GM21619 (cell line): Measurements from ENCODE around the gene ZNF653.

Experiments
- ATAC-seq: cut with Tn5 transposase; IDR thresholded peaks from one replicate; pipeline ENCODE4 v1.9.1; 2021; ENCODE audit not compliant: unreplicated experiment

ZNF653 gene, protein sequence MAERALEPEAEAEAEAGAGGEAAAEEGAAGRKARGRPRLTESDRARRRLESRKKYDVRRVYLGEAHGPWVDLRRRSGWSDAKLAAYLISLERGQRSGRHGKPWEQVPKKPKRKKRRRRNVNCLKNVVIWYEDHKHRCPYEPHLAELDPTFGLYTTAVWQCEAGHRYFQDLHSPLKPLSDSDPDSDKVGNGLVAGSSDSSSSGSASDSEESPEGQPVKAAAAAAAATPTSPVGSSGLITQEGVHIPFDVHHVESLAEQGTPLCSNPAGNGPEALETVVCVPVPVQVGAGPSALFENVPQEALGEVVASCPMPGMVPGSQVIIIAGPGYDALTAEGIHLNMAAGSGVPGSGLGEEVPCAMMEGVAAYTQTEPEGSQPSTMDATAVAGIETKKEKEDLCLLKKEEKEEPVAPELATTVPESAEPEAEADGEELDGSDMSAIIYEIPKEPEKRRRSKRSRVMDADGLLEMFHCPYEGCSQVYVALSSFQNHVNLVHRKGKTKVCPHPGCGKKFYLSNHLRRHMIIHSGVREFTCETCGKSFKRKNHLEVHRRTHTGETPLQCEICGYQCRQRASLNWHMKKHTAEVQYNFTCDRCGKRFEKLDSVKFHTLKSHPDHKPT

DNA sequence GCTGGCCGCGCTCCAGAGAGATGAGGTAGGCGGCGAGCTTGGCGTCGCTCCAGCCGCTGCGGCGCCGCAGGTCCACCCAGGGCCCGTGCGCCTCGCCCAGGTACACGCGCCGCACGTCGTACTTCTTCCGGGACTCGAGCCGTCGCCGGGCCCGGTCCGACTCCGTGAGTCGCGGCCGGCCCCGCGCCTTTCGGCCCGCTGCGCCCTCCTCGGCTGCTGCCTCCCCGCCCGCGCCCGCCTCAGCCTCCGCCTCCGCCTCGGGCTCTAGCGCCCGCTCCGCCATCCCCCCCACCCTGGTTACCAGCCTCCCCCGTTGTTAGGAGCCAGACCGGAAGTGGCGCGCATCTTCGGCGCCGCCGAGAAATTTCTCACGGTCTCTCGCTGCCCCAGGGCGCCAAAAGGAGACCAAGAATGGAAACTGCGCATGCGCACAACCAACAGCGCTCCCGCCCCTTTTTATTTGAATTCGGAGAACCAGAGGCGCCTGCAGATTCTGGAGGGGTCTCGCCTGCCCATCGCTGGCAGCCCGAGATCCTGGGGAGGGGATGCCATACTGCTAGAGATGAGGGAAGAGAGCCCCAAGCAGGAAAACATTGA is at the start of gene ZNF653:
Gene ZNF653 (minus strand): TSS at position 336 of the 597 bp plus-strand sequence. CDS start 53 bp downstream, at position 283.
- peak; percentile 46 for ATAC-seq

DNA sequence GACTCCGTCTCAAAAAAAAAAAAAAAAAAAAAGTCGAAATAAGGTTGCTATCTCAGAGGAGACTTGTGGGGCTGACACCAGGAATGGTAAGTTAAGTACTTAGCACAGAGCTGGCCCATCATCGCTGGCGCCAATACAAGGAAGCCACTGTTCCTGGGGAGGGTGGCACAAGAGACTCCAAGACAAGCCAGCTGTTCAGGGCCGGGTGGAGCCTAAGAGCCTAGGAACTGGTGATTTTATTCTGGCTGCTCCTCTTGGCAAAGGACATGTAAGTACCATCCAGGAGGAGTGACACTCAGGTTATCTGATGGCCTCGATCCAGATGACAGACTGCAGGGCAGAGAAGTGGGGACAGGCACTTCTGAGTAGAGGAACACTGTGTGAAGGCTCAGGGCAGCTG is 49.6 kb upstream of the ZNF653 start:
- ATAC-seq, result no peak

DNA sequence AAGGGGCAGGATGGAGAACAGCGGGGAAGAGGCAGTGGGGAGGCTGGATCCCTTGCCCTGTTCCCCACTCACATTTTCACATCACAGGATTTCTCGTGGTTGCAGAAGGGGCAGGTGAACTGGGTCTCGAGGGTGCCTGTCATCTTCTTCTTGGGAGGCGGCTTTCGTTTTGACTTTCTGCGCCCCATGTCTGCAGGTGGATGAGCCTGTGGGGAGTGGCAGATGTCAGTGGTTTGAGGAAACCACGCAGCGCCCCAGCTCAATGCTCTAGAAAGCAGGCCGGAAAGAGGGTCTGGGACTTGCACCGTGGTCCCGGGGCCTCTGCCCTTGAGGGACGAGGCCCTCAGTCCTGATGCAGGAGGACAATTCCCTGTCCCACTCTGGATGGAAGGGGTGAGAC is 48.5 kb upstream of the ZNF653 start:
- ATAC-seq, result no peak

DNA sequence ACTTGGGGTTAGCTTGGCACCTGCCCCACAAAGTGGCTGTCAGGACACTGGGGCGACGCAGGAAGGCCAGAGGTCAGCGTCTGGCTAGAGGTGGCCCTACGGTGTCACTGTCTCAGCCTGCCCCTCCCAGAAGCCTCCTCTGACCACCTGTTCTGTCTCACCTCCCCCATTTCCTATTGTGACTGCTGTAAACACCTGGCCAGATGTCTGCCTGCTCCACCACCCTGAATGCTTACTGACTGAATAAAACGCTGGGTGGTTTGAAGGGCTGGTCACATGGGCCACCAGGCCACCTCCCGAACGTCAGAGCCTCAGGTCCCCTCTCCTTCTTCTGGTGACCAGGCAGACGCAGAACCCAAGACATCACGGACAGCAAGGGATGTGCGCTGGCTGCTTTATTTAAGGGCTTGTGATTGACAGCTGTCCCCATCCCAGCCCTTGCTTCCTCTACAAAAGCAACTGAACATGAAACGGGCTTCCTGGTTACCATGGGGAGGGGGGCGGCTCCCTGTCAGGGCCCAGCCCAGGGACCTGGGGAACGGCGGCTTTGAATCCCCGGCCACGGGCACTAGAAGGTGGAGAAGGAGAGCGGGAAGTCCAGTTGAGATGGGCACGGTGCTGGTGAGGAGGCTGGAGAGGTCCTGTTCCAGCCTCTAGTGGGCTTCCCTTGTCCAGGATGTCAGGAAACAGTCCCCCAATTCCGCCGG is 47.2 kb upstream of the ZNF653 start:
- ATAC-seq, result no peak

DNA sequence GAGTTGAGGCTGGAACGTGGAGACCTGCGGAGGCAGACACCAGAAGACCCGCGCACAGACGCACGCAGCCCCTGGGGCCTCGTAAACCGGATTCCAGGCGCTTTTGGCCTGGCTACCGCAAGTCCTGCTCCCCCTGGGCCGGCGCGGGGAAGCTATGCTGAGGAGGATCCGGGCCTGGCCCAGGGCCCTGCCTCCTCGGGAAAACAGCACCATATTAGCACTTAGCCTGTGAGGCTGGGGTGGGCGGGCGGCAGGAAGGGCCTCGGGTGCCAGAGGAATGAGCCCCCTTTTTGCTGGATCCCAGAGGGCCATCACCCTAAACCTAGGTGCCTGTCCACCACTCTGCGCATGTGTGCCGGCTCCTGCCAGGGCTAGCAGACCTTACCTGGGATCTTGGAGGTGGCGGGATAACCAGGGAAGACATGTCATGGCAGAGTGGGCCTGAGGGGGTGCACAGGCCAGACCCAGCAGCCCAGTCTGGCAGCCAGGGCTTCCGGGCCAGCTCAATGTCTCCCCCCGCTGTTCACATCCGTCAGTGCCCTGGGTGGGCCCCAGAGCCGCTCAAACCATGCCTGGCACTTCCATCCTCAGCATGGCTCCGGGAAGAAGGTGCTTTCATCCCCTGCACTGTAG is 46.1 kb upstream of the ZNF653 start:
- no peak for ATAC-seq

DNA sequence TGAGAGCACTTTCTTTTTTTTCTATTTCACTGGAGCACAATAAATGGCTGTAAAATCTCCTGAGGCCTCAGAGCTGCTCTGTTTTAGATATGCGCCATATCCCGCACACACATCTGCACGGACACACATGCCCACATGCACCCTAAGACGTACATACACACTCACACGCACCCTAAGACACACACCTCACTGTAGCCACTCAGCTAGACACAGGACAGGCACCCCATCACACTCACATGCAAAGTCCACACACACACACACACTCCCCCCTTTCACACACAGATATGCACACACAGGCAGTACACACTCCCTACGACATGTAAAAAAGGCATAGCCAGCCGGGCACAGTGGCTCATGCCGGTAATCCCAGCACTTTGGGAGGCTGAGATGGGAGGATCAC is 44.6 kb upstream of the ZNF653 start:
- no peak for ATAC-seq

DNA sequence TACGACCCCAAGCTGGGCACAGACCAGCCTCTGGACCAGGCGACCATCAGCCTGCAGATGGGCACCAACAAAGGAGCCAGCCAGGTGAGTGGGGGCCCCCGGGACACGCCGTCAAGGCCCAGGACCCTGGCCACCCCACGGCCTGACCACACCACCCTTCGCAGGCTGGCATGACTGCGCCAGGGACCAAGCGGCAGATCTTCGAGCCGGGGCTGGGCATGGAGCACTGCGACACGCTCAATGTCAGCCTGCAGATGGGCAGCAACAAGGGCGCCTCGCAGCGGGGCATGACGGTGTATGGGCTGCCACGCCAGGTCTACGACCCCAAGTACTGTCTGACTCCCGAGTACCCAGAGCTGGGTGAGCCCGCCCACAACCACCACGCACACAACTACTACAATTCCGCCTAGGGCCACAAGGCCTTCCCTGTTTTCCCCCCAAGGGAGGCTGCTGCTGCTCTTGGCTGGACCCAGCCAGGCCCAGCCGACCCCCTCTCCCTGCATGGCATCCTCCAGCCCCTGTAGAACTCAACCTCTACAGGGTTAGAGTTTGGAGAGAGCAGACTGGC is 43.8 kb upstream of the ZNF653 start:
- ATAC-seq, result no peak

DNA sequence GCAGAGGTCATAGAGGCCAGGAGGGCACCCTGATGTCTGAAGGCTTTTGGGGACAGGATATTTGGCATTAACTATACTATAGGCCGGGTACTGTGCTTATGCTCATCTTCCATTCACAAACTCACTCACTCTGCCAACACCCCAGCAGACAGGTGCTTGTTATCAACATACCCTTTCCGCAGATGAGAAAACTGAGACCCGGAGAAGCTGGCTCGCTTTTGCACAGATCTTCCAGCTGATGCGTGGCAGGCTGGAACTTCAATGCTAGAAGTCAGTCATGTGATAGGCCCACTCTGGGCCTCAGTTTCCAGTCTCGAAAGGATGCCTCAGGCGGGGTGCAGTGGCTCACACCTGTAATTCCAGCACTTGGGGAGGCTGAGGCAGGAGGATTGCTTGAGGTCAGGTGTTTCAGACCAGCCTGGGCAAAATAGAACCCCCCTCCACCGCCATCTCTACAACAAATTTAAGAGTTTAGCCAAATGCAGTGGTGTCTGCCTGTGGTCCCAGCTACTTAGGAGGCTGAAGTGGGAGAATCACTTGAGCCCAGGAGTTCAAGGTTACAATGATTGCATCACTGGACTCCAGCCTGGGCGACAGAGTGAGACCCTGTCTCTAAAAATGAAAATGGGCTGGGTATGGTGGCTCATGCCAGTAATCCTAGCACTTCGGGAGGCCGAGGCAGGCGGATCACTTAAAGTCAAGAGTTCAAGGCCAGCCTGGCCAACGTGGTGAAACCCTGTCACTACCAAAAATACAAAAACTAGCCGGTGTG is 42.5 kb upstream of the ZNF653 start:
- no peak for ATAC-seq

DNA sequence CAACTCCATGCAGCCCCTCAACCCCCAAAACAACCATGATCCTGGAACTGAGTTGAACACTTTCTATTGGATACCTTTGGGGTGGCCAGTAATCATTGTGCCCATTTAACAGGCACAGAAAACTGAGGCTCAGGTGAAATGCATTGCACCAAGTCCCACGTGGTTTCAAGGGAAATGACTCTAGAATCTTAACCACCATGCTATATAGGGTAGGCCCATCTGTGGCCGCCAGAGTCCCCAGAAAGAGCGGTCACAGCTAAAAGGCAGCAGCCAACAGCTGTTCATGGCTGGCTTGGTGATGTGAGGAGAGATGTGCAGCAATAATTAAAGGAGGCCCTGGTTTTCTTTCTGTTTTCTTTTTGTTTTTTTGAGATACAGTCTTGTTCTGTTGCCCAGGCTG is 35.6 kb upstream of the ZNF653 start:
- no peak for ATAC-seq

DNA sequence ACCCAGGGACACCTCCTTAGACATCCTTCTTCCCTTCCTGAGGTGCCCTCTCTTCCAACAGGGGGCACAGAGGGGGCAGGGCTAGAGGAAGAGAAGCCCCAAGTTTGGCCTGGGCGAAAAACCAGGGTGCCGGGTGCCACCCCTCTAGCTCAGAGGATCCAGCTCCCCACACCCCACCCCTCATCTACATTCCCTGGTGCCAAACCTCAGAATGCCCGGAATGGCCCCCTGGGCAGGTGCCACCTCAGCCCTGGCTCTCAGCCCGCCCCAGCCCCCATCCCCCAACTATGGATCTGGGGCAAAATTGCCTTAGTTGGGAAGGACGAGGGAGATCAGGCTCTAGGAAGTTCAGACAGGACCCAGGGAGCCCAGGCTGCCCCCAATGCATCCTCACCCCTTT is 35.0 kb upstream of the ZNF653 start:
- ATAC-seq, result no peak

DNA sequence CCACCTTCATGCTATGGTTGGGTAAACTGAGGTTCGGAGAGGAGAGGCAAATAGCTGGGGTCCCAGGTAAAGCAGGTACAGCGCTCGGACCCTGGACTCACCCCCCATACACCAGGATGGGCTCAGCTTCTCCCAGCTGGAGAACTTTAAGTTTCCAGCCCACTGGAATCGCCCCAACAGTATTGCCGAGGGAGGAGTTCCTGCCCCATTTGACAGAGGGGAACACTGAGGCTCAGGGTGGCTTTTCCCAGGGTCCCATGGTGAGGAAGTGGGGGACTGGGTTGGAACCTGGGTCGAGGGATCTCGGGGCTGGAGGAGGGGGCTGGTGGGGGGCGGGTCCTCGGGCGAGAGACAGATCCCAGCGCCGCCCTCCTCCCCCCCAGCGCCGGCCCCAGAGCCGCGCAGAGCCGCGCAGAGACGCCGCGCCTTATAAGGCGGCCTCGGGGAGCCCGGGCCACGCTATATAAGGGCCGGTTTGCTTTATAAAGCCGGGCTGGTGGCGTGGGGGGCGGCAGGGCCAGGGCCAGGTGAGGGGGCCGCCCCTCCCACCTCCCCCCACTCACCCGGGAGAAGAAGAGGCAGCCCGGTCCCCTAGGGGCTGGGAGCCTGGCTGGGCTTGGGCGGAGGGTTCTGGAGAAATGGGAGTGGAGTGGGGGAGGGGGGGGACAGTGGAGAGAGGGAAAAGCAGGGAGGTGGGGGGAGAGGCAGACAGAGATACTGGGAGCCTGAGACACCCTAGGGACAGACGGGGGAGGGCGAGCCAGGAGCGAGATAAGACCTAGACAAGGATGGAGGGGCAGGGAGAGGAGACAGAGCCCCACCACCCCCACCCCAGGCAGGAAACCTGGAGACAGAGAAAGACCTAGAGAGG is 34.1 kb upstream of the ZNF653 start:
- no peak for ATAC-seq

DNA sequence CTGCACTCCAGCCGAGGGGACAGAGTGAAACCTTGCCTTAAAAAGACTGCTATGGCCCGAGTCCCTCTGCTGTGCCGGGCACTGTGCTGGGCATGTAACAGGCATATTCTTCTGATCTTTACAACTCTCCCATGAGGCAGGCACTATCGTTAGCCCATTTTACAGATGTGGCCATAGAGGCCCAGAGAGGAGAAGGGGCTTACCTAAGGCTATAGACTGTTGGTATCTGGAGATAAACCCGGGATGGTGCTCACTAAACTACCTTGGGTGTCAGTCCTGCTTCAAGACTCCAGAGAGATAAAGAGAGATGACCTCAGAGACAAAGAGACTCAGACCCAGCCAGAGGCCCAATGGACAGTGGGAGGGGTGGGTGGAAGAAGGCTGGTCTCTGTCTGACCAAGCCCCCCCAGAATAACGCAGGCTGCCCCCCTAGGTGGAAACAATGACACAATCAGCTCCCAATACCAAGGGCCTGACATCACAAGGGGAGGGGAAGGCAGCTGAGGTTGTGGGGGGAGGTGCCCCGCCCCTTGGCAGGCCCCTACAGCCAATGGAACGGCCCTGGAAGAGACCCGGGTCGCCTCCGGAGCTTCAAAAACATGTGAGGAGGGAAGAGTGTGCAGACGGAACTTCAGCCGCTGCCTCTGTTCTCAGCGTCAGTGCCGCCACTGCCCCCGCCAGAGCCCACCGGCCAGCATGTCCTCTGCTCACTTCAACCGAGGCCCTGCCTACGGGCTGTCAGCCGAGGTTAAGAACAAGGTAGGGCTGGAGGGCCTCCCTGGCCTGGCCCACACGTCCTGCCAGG is 32.8 kb upstream of the ZNF653 start, which contains the start of gene CNN1:
Gene CNN1 (plus strand): TSS at position 620 of the 805 bp plus-strand sequence. CDS start 77 bp downstream, at position 697.
- no peak for ATAC-seq

DNA sequence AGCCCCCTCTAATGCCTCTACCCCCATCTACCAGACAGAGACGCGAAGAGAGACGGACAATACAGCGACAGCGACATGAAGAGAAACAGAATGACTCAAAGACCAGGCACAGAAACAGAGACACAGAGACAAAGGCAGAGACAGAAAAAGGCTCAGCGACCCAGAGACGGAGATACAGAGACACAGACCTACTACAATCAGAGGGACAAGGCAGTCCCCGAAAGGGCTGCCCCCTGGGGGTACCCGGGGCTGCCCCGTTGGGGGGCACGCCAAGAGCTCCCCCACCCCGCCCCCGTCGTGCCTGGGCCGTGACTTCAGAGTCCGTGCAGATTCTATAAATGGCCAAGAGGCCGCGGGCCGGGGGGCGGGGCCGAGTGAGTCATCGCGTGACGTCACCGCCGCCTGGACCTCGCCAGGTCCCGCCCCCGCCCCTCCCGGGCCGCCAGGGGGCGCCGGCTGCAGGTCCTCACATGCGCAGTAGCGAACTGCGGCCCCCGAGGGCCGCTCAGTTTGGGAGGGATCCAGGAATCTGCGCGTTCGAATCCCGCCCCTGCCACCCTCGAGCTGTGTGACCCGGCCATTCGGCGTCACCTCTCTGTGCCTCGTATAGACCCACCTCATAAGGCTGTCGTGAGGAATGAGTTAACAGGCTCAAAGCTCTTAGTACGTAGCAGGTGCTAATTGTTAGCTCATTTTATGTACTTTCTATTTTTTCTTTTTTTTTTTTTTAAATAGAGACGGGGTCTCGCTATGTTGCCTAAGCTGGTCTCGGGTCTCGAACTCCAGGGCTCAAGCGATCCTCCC is 30.4 kb upstream of the ZNF653 start:
- peak; percentile 68 for ATAC-seq

DNA sequence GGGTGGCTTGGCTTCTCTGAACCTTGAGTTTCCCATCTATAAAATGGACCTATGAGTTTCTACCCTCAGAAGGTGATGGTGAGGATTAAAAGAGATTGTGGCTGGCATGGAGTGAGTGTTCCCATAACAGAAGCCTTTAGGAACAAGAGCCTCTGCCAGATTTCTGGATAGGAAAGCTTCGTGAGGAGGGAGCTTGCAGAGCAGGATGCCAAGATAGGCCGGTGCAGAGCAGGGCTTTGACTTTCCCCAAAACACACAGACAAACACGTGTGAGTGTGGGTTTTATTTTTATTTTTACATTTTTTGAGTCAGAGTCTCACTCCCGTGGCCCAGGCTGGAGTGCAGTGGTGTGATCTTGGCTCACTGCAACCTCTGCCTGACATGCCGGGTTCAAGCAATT is 29.3 kb upstream of the ZNF653 start:
- ATAC-seq, result no peak

DNA sequence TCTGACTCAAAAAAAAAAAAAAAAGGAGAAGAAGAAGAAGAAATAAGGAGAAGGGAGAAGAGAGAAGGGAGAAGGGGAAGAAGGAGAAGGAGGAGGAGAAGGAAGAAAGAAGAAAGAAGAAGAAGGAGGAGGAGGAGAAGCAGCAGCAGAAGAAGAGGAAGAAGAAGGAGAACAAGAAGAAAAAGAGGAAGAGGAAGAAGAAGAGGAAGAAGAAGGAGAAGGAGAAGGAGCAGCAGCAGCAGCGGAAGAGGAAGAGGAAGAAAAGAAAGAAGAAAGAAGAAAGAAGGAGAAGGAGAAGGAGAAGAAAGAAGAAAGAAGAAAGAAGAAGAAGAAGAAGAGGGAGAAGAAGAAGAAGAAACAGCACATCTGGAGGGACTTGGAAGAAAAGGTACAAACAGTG is 28.9 kb upstream of the ZNF653 start:
- no peak for ATAC-seq

DNA sequence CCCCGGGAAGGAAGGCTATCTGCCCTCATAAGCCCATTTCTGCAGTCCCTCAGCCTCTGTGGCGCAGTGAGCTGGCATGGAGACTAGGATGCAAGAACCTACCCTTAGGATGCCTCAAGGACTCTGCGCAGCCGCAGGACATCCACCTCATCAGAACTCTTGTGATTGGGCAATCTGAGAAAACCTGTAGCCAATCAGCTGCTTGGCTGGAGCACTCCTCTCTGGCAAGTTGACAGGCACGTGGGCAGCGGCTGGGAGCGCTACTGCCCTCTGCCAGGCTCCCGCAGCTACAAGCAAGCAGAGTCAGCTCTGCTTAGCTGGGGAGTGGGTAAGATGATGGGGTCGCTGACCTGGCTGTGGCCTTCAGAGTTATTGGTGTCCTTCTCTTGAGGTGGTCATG is 24.8 kb upstream of the ZNF653 start:
- no peak for ATAC-seq
